Raji (cell line): Measurements from ENCODE around the gene SPDYE11.
"Not testable (repeated sequence)": the region's sequence is repeated elsewhere in the genome, so short reads cannot be mapped to it uniquely, and the experiment has no call there.

Experiments used
- POLR2A ChIP-seq: IDR thresholded peaks from 2 replicates; pipeline ENCODE4 v1.6.1; 2011; ENCODE audit warnings: low read depth, low read length, control low read depth; ENCODE audit not compliant: insufficient read depth

The SPDYE11 gene

GRCh38 chr7:73057811-73058210 lies at the start of gene SPDYE11:
TSS of gene SPDYE11 (minus strand) at chr7:73057911. CDS start at chr7:73056111, 1,800 bp downstream.
- not testable (repeated sequence) for TF ChIP-seq POLR2A

- not testable (repeated sequence) for TF ChIP-seq POLR2A
Observed at GRCh38 chr7:73085938-73086337, 28.2 kb upstream of the SPDYE11 start, which contains the start of gene SPDYE9. TSS of gene SPDYE9 (minus strand) at chr7:73086038. CDS start at chr7:73084238, 1,800 bp downstream.

- not testable (repeated sequence) for TF ChIP-seq POLR2A
Observed at GRCh38 chr7:73029666-73030065, 28.0 kb downstream of the SPDYE11 start, which contains the start of gene SPDYE8. TSS of gene SPDYE8 (minus strand) at chr7:73029766. CDS start at chr7:73027966, 1,800 bp downstream.

DNA sequence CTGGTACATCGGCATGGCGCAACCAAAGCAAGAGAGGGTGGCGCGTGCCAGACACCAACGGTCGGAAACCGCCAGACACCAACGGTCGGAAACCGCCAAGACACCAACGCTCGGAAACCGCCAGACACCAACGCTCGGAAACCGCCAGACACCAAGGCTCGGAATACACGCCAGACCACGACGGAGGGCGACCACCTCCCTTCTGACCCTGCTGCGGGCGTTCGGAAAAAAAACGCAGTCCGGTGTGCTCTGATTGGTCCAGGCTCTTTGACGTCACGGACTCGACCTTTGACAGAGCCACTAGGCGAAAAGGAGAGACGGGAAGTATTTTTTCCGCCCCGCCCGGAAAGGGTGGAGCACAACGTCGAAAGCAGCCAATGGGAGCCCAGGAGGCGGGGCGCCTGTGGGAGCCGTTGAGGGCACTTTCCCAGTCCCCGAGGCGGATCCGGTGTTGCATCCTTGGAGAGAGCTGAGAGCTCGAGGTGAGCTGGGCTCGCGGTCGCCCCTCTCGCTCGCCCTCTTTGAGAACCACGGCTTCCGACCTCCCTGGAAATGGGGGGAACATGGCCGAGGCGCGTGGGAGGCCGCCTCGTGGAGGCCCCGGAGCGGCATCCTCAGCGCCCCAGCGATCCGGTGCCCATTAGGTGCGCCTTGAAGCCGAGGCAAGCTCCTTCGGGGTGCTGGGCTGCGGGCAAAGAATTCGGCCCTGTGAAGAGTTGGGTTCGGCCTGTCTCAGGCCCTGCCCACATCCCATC lies 51.8 kb downstream of the SPDYE11 start:
- TF ChIP-seq POLR2A, result peak; percentile 84
